ENCODE results near the gene CCNH. TPM values are rescaled to one million over a fixed set of nuclear protein-coding genes. Genes with fewer than 3 reads are reported as not detected.

CCNH gene
- total RNA-seq, 3 donors from 2014 or later (not counting 1 experiment from before 2014, with no cell fraction given), result 171 to 305 (median 268) TPM

- Histone ChIP-seq H3K27ac (ENCODE audit: low read length) (no peak overlapping the region), H3K36me3 (ENCODE audit: control insufficient read depth, insufficient read depth, low read length) (peaks cover 88% of the 10 kb centered on the region)
- H3K27ac Mint-ChIP-seq, result peak overlapping the region in 1 of 2 donors; percentile 55
Measured at GRCh38 chr5:87400305-87400899, 12.3 kb downstream of the CCNH start.

GRCh38 chr5:87399720-87400119 is 13.0 kb downstream of the CCNH start:
- Mint-ChIP-seq H3K36me3 (peaks cover 21% of the 10 kb centered on the region), H3K9me3 (no peaks in the 10 kb centered on the region), H3K4me3 (no peak overlapping the region), H3K4me1 (peaks cover 5 to 17% of the 10 kb centered on the region in 2 donors), H3K27me3 (ENCODE audit: low read depth in 2 of 2) (no peaks in the 10 kb centered on the region), H3K27ac (peak overlapping the region; percentile 55 to 62)
- ATAC-seq (no peak), DNase-seq (no peak)
- Histone ChIP-seq H3K36me3 (ENCODE audit: control insufficient read depth, insufficient read depth, low read length) (peaks cover 88% of the 10 kb centered on the region), H3K4me3 (ENCODE audit: low read length) (no peak overlapping the region), H3K27ac (ENCODE audit: low read length) (no peak overlapping the region), H3K27me3 (ENCODE audit: control insufficient read depth, insufficient read depth, low read length) (no peaks in the 10 kb centered on the region), H3K4me1 (ENCODE audit: control insufficient read depth, insufficient read depth, low read length) (no peaks in the 10 kb centered on the region), H3K9me3 (ENCODE audit: control insufficient read depth, insufficient read depth, low read length) (no peaks in the 10 kb centered on the region)
- intact Hi-C loops (cut with micrococcal nuclease), result loop anchor here (1.0 to 10.0 kb wide), 3 partner anchors 329 to 517 kb away; no protein-coding TSS in a partner anchor
- WGBS (ENCODE audit: insufficient coverage), result 20% methylated on average over 1 of the region's 2 CpGs
- no peak for TF ChIP-seq CTCF (IDR thresholded peaks at IDR 0.05)

More at GRCh38 chr5:87400305-87400899, 12.3 kb downstream of the CCNH start:
- Mint-ChIP-seq H3K9me3 (no peaks in the 10 kb centered on the region), H3K27me3 (ENCODE audit: low read depth in 2 of 2) (no peaks in the 10 kb centered on the region), H3K4me3 (no peak overlapping the region), H3K36me3 (peaks cover 16% of the 10 kb centered on the region), H3K4me1 (peaks cover 5 to 13% of the 10 kb centered on the region in 2 donors)
- intact Hi-C loops (cut with micrococcal nuclease), result loop anchor here (1.0 to 10.0 kb wide), 3 partner anchors 330 to 518 kb away; no protein-coding TSS in a partner anchor
- WGBS (ENCODE audit: insufficient coverage), result 54% methylated on average over 3 of the region's 4 CpGs
- peak; percentile 80 for TF ChIP-seq CTCF (IDR thresholded peaks at IDR 0.05)
- Histone ChIP-seq H3K27me3 (ENCODE audit: control insufficient read depth, insufficient read depth, low read length) (no peaks in the 10 kb centered on the region), H3K9me3 (ENCODE audit: control insufficient read depth, insufficient read depth, low read length) (no peaks in the 10 kb centered on the region), H3K4me1 (ENCODE audit: control insufficient read depth, insufficient read depth, low read length) (no peaks in the 10 kb centered on the region), H3K4me3 (ENCODE audit: low read length) (no peak overlapping the region)
- DNase-seq, result peak in 1 of 2 donors; percentile 62
- ATAC-seq, result peak; percentile 62 to 84 (median 80)

- H3K4me1 ChIP-seq (ENCODE audit: control insufficient read depth, insufficient read depth, low read length), result no peaks in the 10 kb centered on the region
- no peak for DNase-seq
- Mint-ChIP-seq H3K4me1 (peaks cover 5 to 21% of the 10 kb centered on the region in 2 donors), H3K36me3 (peaks cover 26% of the 10 kb centered on the region), H3K27me3 (ENCODE audit: low read depth in 2 of 2) (no peaks in the 10 kb centered on the region), H3K9me3 (no peaks in the 10 kb centered on the region), H3K4me3 (no peak overlapping the region), H3K27ac (peak overlapping the region; percentile 55 to 62)
- peaks cover 88% of the 10 kb centered on the region for H3K36me3 ChIP-seq (ENCODE audit: control insufficient read depth, insufficient read depth, low read length)
- no peak overlapping the region for H3K4me3 ChIP-seq (ENCODE audit: low read length)
- TF ChIP-seq CTCF (IDR thresholded peaks at IDR 0.05), result no peak
- no peak for ATAC-seq
- no peaks in the 10 kb centered on the region for H3K9me3 ChIP-seq (ENCODE audit: control insufficient read depth, insufficient read depth, low read length)
- no peaks in the 10 kb centered on the region for H3K27me3 ChIP-seq (ENCODE audit: control insufficient read depth, insufficient read depth, low read length)
- intact Hi-C loops (cut with micrococcal nuclease), result no loop called here
- WGBS (ENCODE audit: insufficient coverage), result over 99% methylated on average over 5 of the region's 5 CpGs
- H3K27ac ChIP-seq (ENCODE audit: low read length), result no peak overlapping the region
Measured at GRCh38 chr5:87398981-87399614, 13.6 kb downstream of the CCNH start.

Measured in natural killer cell (primary cell).